Activated T-helper 2 cell treated with anti-CD3 and anti-CD28 coated beads, Interferon-gamma antibody, Interleukin-2, Interleukin-4, amounts not matched to agents 10 μg/mL and 5 μg/mL and 100 μg/mL, durations not matched to agents 14 hours and 24 hours and 36 hours (primary cell): ENCODE measurements around the gene ZNF277. TPM values are rescaled to one million over a fixed set of nuclear protein-coding genes. Genes with fewer than 3 reads are reported as not detected.

ENCODE experiments used
- DNase-seq: peaks from one replicate; pipeline ENCODE4 v3.0.0; 2021; ENCODE audit warnings: low spot score
- H3K27ac Mint-ChIP-seq: one replicate; pipeline ENCODE4 v1.8.0; 2021; ENCODE audit warnings: mixed read lengths
- H3K27me3 Mint-ChIP-seq: one replicate; pipeline ENCODE4 v1.8.0; 2021; ENCODE audit warnings: low read depth, mixed read lengths
- H3K36me3 Mint-ChIP-seq: one replicate; pipeline ENCODE4 v1.8.0; 2021; ENCODE audit warnings: low read depth, mixed read lengths
- H3K4me1 Mint-ChIP-seq: one replicate; pipeline ENCODE4 v1.8.0; 2021; ENCODE audit warnings: low read depth, mixed read lengths
- H3K4me3 Mint-ChIP-seq: one replicate; pipeline ENCODE4 v1.8.0; 2021; ENCODE audit warnings: low read depth, mild to moderate bottlenecking, moderate library complexity, mixed read lengths
- H3K9me3 Mint-ChIP-seq: one replicate; pipeline ENCODE4 v1.8.0; 2021; ENCODE audit warnings: mixed read lengths
- intact Hi-C: fragments of 100-400 bp; cut with micrococcal nuclease; formaldehyde crosslinking; loops from one replicate; pipeline ENCODE4 v1.15.1; 2023
- total RNA-seq: library from RNA; stranded (reverse); gene quantifications from 2 replicates; pipeline ENCODE4 v1.2.3, GENCODE V29; 2022

ZNF277 gene
- total RNA-seq, 1 donor from 2014 or later: 11.6 TPM

GRCh38 chr7:112190120-112190519 is 16.4 kb upstream of the ZNF277 start:
- Mint-ChIP-seq H3K27ac (no peak overlapping the region), H3K4me1 (peaks cover 3% of the 10 kb centered on the region), H3K9me3 (no peaks in the 10 kb centered on the region), H3K4me3 (no peak overlapping the region), H3K27me3 (peaks cover 20% of the 10 kb centered on the region), H3K36me3 (no peaks in the 10 kb centered on the region)
- no peak for DNase-seq
- intact Hi-C loops: no loop called here

DNA sequence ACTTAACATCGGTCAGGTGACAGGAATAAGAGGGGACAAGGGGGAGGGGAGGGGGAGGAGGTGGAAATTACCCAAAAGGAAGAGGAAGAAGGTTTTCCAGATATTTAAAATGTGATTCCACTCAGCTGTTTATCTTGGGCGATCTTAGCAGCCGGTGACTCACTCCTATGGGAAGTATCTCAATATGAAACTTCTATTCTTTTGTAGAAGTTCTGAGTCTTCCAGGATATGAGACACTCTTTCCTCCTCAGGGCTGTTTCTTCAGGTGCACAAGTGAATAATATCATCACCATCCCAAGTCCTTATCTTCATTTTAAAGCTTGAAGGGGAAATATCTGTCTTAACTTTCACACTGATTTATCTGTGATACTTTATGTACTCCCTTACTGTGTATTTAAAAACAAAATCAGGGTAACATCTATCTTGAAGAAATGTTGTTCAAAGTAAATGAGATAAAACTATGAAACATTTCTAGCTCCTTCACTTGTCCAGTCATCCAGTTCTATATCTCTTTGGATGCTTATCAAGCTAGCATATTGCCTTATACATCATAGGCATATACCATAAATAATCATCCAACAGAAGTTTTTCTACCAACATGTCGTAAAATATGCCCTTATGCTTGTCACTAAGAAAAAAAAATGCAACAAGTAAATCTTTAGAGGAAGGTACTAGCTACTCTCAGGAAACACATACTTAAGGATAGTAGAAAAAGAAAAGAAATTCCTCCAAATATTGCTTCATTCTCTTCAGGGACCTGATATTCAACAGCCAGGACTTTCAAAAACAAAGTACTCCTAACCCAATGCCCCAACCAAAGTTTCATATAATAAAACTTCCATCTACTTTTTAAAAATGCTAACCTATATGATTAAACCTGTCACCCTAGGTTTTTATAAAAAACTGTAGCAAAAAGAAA is 14.0 kb upstream of the ZNF277 start:
- peaks cover 22% of the 10 kb centered on the region for H3K27me3 Mint-ChIP-seq
- H3K27ac Mint-ChIP-seq: no peak overlapping the region
- DNase-seq: no peak
- no peaks in the 10 kb centered on the region for H3K9me3 Mint-ChIP-seq
- intact Hi-C loops: loop anchor here (1.0 kb wide), 1 partner anchor 14 kb away; the partner anchor contains the start of genes DOCK4 and ZNF277
- peaks cover 3% of the 10 kb centered on the region for H3K4me1 Mint-ChIP-seq
- no peak overlapping the region for H3K4me3 Mint-ChIP-seq
- no peaks in the 10 kb centered on the region for H3K36me3 Mint-ChIP-seq

DNA sequence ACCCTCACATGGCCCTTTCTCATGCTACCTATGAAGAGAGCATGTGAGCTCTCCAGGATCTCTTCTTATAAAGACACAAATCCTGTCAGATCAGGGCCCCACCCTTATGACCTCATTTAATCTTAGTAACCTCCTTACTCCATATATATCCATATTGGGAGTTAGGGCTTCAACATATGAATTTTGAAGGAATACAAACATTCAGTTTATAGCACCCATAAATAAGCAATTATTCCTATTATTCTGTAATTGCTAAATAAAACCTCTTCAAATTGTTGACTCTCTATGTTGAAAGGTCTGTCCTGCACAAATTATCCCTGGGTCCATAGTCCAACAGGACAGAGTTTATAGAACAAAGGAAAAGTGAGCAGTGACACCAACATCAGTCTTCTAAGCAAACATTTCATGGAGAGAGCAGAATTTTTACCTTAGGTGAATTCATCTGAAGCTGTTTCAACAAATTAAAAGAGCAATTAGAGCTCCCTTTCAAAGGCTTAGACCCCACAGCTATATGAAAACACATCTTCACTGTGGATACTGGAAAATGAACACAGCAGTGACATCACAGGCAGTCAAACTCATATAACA is 12.5 kb upstream of the ZNF277 start:
- Mint-ChIP-seq H3K36me3 (no peaks in the 10 kb centered on the region), H3K9me3 (no peaks in the 10 kb centered on the region), H3K4me3 (no peak overlapping the region), H3K4me1 (peaks cover 7% of the 10 kb centered on the region), H3K27me3 (peaks cover 15% of the 10 kb centered on the region), H3K27ac (no peak overlapping the region)
- intact Hi-C loops: no loop called here
- no peak for DNase-seq

- peaks cover 13% of the 10 kb centered on the region for H3K27me3 Mint-ChIP-seq
- no peaks in the 10 kb centered on the region for H3K36me3 Mint-ChIP-seq
- DNase-seq: no peak
- no peak overlapping the region for H3K27ac Mint-ChIP-seq
- H3K4me1 Mint-ChIP-seq: peaks cover 9% of the 10 kb centered on the region
- no peak overlapping the region for H3K4me3 Mint-ChIP-seq
- intact Hi-C loops: no loop called here
- no peaks in the 10 kb centered on the region for H3K9me3 Mint-ChIP-seq
Observed at GRCh38 chr7:112195717-112196116, 10.8 kb upstream of the ZNF277 start.

DNA sequence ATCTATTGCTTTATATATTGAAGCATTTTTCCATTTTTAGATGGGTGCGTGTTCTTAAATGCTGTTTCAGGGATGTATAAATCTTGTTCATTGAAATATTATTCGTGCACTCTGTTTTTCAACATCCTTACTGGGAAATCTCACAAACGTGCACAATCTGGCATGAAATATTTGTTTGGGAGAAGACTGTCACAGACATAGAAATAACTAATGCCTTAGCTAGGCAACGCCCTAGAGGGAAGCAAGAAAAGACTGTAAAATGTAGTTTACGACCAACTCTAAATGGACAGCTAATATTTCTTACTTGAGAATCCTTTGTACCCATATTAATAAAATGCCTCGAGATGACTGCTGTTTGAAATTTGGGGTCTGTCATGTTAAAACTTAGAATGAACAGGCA is 9.2 kb upstream of the ZNF277 start:
- Mint-ChIP-seq H3K4me1 (peaks cover 9% of the 10 kb centered on the region), H3K27ac (no peak overlapping the region), H3K36me3 (no peaks in the 10 kb centered on the region), H3K4me3 (no peak overlapping the region), H3K27me3 (peaks cover 21% of the 10 kb centered on the region), H3K9me3 (no peaks in the 10 kb centered on the region)
- intact Hi-C loops: no loop called here
- no peak for DNase-seq

DNA sequence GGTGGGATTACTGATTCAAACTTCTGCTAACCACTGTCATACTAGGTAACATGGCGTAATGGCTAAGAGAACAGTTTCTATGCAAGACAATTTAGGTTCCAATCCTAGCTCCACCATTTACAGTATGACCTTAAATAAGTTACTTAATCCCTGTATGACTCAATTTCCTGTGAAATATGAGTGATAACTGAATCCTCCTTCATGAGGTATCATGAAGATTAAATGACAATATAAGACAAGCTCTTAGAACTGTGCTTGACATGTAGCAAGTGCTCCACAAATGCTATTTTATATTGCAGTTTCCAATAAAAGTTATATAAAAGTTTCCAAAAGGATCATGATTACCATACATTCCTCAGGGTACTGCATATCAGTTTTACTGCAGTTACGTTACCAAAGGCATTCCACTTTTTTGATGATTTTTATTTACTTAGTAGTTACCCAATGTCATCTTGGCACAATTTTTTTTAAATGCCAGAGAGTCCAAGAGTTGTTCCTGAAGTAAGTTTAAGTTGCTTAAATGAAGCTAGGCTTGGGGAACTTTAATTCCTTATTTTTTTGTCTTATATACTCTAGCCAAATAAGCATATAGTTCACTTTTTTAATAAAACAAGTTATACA is 7.3 kb upstream of the ZNF277 start:
- H3K9me3 Mint-ChIP-seq: no peaks in the 10 kb centered on the region
- H3K27me3 Mint-ChIP-seq: peaks cover 27% of the 10 kb centered on the region
- intact Hi-C loops: no loop called here
- H3K4me1 Mint-ChIP-seq: peaks cover 11% of the 10 kb centered on the region
- H3K27ac Mint-ChIP-seq: no peak overlapping the region
- DNase-seq: no peak
- no peaks in the 10 kb centered on the region for H3K36me3 Mint-ChIP-seq
- no peak overlapping the region for H3K4me3 Mint-ChIP-seq

GRCh38 chr7:112199672-112200071 is 6.8 kb upstream of the ZNF277 start:
- H3K4me3 Mint-ChIP-seq: no peak overlapping the region
- H3K9me3 Mint-ChIP-seq: no peaks in the 10 kb centered on the region
- H3K27me3 Mint-ChIP-seq: peaks cover 31% of the 10 kb centered on the region
- no peaks in the 10 kb centered on the region for H3K36me3 Mint-ChIP-seq
- H3K4me1 Mint-ChIP-seq: peaks cover 16% of the 10 kb centered on the region
- no peak for DNase-seq
- intact Hi-C loops: loop anchor here (10.0 kb wide), 1 partner anchor 635 kb away; the partner anchor contains the start of gene IMMP2L
- no peak overlapping the region for H3K27ac Mint-ChIP-seq

- intact Hi-C loops: loop anchor here (10.0 kb wide), 1 partner anchor 637 kb away; the partner anchor contains the start of gene IMMP2L
Observed at GRCh38 chr7:112201411-112201810, 5.1 kb upstream of the ZNF277 start.

GRCh38 chr7:112201839-112202238 is 4.7 kb upstream of the ZNF277 start:
- H3K9me3 Mint-ChIP-seq: no peaks in the 10 kb centered on the region
- no peaks in the 10 kb centered on the region for H3K36me3 Mint-ChIP-seq
- peaks cover 37% of the 10 kb centered on the region for H3K27me3 Mint-ChIP-seq
- no peak overlapping the region for H3K27ac Mint-ChIP-seq
- intact Hi-C loops: loop anchor here (10.0 kb wide), 1 partner anchor 637 kb away; the partner anchor contains the start of gene IMMP2L
- no peak overlapping the region for H3K4me3 Mint-ChIP-seq
- DNase-seq: no peak
- H3K4me1 Mint-ChIP-seq: peaks cover 23% of the 10 kb centered on the region

More at GRCh38 chr7:112201411-112201810, 5.1 kb upstream of the ZNF277 start:
- Mint-ChIP-seq H3K27me3 (peaks cover 37% of the 10 kb centered on the region), H3K36me3 (no peaks in the 10 kb centered on the region), H3K4me1 (peaks cover 23% of the 10 kb centered on the region), H3K27ac (no peak overlapping the region), H3K9me3 (no peaks in the 10 kb centered on the region), H3K4me3 (no peak overlapping the region)
- no peak for DNase-seq

DNA sequence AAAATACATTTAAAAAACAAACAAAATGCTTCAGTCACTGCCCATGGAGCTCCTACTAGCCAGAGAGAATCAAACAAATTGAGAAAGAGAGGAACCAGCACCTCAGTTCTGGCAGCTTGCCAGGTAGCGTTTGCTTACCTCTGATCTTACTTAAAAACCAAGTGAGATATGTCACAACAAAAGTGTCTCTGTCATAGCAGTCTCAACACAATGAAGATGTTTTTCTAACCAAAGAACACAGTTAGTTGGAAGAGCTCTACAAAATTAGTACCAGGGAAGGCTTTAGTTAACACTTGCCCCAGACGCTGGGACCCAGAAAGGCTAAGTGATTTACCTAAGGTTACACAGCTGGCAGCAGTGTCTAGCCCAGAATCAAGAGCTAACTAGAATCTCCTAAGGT is 3.7 kb upstream of the ZNF277 start:
- Mint-ChIP-seq H3K36me3 (no peaks in the 10 kb centered on the region), H3K4me3 (no peak overlapping the region), H3K27me3 (peaks cover 37% of the 10 kb centered on the region), H3K9me3 (no peaks in the 10 kb centered on the region), H3K27ac (no peak overlapping the region), H3K4me1 (peaks cover 28% of the 10 kb centered on the region)
- intact Hi-C loops: loop anchor here (10.0 kb wide), 1 partner anchor 638 kb away; the partner anchor contains the start of gene IMMP2L
- DNase-seq: no peak

DNA sequence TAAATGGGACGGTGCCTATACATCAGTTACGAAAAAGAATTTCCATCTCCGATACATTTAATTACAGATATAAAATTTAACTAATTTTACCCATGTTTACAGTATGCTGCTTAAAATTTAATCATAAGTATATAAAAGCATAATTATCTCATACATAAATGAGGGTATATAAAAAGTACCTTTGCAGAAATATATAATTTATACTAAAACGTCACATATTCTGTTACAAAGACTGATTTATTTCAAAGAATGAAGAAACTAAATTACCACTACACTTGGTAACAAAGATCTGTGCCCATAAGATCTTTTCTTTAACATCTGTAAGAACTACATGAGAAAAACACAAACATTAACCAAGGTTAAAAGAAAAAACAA is 3.1 kb upstream of the ZNF277 start:
- Mint-ChIP-seq H3K27ac (no peak overlapping the region), H3K9me3 (no peaks in the 10 kb centered on the region), H3K4me3 (no peak overlapping the region), H3K27me3 (peaks cover 37% of the 10 kb centered on the region), H3K36me3 (no peaks in the 10 kb centered on the region), H3K4me1 (peaks cover 28% of the 10 kb centered on the region)
- intact Hi-C loops: loop anchor here (10.0 kb wide), 1 partner anchor 639 kb away; the partner anchor contains the start of gene IMMP2L
- no peak for DNase-seq

DNA sequence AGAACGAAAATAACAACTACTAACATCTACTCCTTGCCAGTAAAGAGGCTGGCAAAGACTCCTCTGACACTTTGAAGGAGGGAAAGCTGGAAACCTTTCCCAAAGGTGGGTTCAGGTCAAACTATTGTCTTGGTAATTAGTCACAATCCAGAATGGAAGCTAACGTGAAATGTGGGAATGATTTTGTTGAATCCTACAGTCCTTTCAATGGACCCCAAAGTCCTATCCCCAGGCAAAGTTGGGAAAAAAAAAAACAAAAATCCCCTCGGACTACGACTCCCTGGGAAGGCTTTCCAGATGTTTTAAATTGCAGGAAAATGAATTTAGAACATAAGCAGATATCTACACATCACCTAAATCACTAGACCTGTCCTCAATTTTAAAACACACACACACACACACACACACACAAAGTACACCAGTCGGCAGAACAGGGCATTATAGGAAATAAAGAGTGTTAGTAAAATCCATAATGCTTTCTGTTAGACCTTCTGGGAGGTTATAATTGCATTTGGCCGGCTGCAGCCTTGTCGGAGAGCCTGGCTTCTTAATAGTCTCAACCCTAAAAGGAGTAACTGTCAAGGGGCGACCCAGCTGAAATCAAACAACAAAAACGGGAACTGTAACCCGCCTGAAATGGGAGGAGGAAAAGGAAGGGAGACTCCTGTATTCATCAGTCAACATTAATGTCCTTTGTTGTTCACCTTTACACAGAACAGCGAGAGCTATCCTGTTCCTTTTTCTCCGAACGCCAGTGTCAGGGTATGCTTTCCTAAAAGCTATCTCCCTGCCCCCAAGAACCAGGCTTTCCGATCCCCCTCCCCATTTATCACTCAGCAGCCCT is 1.8 kb upstream of the ZNF277 start:
- DNase-seq: no peak
- Mint-ChIP-seq H3K27ac (no peak overlapping the region), H3K36me3 (no peaks in the 10 kb centered on the region), H3K4me1 (peaks cover 22% of the 10 kb centered on the region), H3K9me3 (no peaks in the 10 kb centered on the region), H3K27me3 (peaks cover 37% of the 10 kb centered on the region), H3K4me3 (peak overlapping the region; percentile 92)
- intact Hi-C loops: loop anchor here (5.0 to 10.0 kb wide), 2 partner anchors 583 to 640 kb away; partner anchors contain the start of gene IMMP2L
